Prostate gland (tissue), 2 donors: ENCODE data around the gene NBEA. TPM values are rescaled to one million over a fixed set of nuclear protein-coding genes. Genes with fewer than 3 reads are reported as not detected.
A peak's percentile ranks its signal among the peaks of the same experiment; 100 is the strongest.

Experiments
- DNase-seq: peaks from one replicate; pipeline ENCODE4 v3.0.0-alpha.2; 2019; ENCODE audit warnings: low spot score
- H3K27ac ChIP-seq, 2 donors: fragments of 200-600 bp; sonication (generic); 2 replicates each; pipeline ENCODE4 v1.5.1; 2017 to 2019
- H3K27me3 ChIP-seq: fragments of 200-600 bp; sonication (generic); replicated peaks from 2 replicates; pipeline ENCODE4 v1.5.1; 2019; ENCODE audit not compliant: insufficient read depth
- H3K36me3 ChIP-seq, 2 donors: fragments of 200-600 bp; sonication (generic); 1 replicate in 1 of 2; 2 replicates in 1 of 2; pipeline versions ENCODE4 v1.5.1 to v1.8.1; 2017 to 2019
- H3K4me1 ChIP-seq: fragments of 200-600 bp; sonication (generic); replicated peaks from 2 replicates; pipeline ENCODE4 v1.5.1; 2019
- H3K4me3 ChIP-seq, 2 donors: fragments of 200-600 bp; sonication (generic); 2 replicates each; pipeline ENCODE4 v1.5.1; 2017 to 2019
- H3K9me3 ChIP-seq: fragments of 200-600 bp; sonication (generic); 2 replicates; pipeline ENCODE4 v1.5.1; 2017
- POLR2A ChIP-seq: fragments of 450-650 bp; IDR thresholded peaks from one replicate; pipeline ENCODE4 v1.6.1; 2016; ENCODE audit warnings: antibody characterized with exemption, mild to moderate bottlenecking
- POLR2AphosphoS5 ChIP-seq: sonication (generic); formaldehyde crosslinking; IDR thresholded peaks from one replicate; pipeline ENCODE4 v1.6.1; 2017; ENCODE audit warnings: antibody characterized with exemption
- WGBS: methylation state at CpG from one replicate; pipeline ENCODE4 v1.1.5; 2018; 5-methylcytosine and 5-hydroxymethylcytosine counted together
- intact Hi-C: fragments of 100-400 bp; cut with DNase I; formaldehyde crosslinking; loops from one replicate; pipeline ENCODE4 v1.14.2; 2022
- total RNA-seq, 2 donors: library from RNA; depleted of rRNA; stranded (reverse); fragments of >200 nt; gene quantifications; one replicate each; pipeline ENCODE4 v1.1.0, GENCODE V29; 2016
- TF ChIP-seq, protein P1 (sequence below), 4 experiments: fragments of 200-600 bp in 2 of 4; fragments of 450-650 bp in 2 of 4; sonication (generic) in 2 of 4; IDR thresholded peaks; 1 replicate in 3 of 4; 2 replicates in 1 of 4; pipeline ENCODE4 v1.5.1; 2016 to 2019; ENCODE audit warnings: antibody characterized with exemption in 4 of 4, mild to moderate bottlenecking in 2 of 4, moderate library complexity in 2 of 4

NBEA gene
- total RNA-seq, 2 donors from 2014 or later: 13.6 to 16.9 TPM

DNA sequence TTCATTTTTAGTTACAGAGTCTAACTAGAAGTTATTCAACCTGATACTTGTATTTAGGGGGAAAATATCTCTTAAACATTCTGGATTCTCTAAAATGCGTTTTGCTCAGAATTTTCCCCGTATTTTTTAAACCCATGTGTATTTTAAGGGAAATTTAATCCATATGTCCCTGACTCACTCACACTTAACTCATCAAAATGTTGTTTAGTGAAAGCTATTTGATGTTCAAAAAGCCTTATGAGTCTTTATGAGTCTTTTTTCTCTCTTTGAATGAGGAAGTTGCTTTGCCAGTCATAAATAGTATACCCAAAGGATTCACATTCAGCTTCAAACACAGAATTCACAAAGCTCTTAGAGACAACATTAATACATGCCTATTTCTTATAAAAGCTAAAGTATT, 518.0 kb downstream of the NBEA start:
- no peak for DNase-seq
- Histone ChIP-seq H3K4me1 (no peaks in the 10 kb centered on the region), H3K27ac (no peak overlapping the region), H3K27me3 (no peaks in the 10 kb centered on the region), H3K36me3 (no peaks in the 10 kb centered on the region), H3K4me3 (no peak overlapping the region), H3K9me3 (no peaks in the 10 kb centered on the region)
- 90% methylated on average over 2 of the region's 2 CpGs for WGBS
- intact Hi-C loops: no loop called here
- TF ChIP-seq, protein P1, sequence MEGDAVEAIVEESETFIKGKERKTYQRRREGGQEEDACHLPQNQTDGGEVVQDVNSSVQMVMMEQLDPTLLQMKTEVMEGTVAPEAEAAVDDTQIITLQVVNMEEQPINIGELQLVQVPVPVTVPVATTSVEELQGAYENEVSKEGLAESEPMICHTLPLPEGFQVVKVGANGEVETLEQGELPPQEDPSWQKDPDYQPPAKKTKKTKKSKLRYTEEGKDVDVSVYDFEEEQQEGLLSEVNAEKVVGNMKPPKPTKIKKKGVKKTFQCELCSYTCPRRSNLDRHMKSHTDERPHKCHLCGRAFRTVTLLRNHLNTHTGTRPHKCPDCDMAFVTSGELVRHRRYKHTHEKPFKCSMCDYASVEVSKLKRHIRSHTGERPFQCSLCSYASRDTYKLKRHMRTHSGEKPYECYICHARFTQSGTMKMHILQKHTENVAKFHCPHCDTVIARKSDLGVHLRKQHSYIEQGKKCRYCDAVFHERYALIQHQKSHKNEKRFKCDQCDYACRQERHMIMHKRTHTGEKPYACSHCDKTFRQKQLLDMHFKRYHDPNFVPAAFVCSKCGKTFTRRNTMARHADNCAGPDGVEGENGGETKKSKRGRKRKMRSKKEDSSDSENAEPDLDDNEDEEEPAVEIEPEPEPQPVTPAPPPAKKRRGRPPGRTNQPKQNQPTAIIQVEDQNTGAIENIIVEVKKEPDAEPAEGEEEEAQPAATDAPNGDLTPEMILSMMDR (IDR thresholded peaks at IDR 0.05): no peak
- TF ChIP-seq POLR2AphosphoS5: no peak
- TF ChIP-seq POLR2A: no peak

DNA sequence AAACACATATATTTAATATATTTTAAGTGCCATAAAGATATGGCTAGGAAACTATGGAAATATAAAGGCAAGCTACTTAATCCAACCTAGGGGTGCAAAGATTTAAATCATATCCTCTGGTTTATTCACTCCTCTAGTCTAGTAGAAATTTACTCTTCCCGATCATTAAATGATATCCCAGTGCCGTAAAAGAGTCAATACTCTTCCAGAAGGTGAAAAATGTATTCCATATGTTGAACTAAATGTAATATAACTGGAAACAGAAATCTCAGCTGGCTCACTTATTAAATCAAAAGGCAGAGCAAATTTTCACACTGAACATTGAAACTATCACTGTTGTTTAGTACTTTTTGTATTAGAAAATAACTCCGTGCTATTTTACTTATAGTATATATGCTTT, 523.3 kb downstream of the NBEA start:
- intact Hi-C loops: no loop called here

DNA sequence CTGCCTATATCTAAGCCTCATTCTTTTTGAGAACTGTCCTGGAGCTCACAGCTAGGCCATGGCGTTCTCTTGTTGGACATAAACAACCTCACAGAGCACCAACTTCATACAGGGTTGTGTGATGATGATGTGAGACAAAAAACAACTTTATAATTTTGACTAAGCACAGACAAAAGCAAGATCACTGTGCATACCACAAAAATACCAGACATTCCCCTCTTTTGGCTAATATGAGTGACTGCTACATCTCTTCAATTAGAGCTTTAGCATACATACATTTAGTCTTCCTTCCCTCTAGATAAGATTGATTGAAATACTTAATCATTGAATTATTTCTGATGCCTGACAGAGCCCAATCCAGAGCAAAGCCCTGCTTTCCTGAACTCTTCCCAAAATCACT, 526.1 kb downstream of the NBEA start:
- TF ChIP-seq, protein P1 (IDR thresholded peaks at IDR 0.05): no peak
- TF ChIP-seq POLR2A (no peak), POLR2AphosphoS5 (no peak)
- no peaks in the 10 kb centered on the region for H3K36me3 ChIP-seq
- no peaks in the 10 kb centered on the region for H3K9me3 ChIP-seq
- no peak overlapping the region for H3K27ac ChIP-seq
- no peaks in the 10 kb centered on the region for H3K4me1 ChIP-seq
- intact Hi-C loops: no loop called here
- DNase-seq: no peak
- H3K4me3 ChIP-seq: no peak overlapping the region
- peaks cover 7% of the 10 kb centered on the region for H3K27me3 ChIP-seq
- WGBS: 100% methylated on average over 1 of the region's 1 CpG

More for the DNA sequence above, 523.3 kb downstream of the NBEA start:
- Histone ChIP-seq H3K27me3 (no peaks in the 10 kb centered on the region), H3K4me1 (no peaks in the 10 kb centered on the region), H3K27ac (no peak overlapping the region), H3K36me3 (no peaks in the 10 kb centered on the region), H3K9me3 (no peaks in the 10 kb centered on the region), H3K4me3 (no peak overlapping the region)
- DNase-seq: no peak
- TF ChIP-seq, protein P1 (IDR thresholded peaks at IDR 0.05): no peak
- 95% methylated on average over 3 of the region's 3 CpGs for WGBS

- intact Hi-C loops: no loop called here
Observed at GRCh38 chr13:35469806-35470525, 527.9 kb downstream of the NBEA start.

More at GRCh38 chr13:35469806-35470525, 527.9 kb downstream of the NBEA start:
- Histone ChIP-seq H3K36me3 (no peaks in the 10 kb centered on the region), H3K4me1 (no peaks in the 10 kb centered on the region), H3K27me3 (peaks cover 7% of the 10 kb centered on the region), H3K27ac (peak overlapping the region; percentile 65 to 73), H3K9me3 (no peaks in the 10 kb centered on the region), H3K4me3 (peak overlapping the region; percentile 24 to 26)
- TF ChIP-seq, protein P1 (IDR thresholded peaks at IDR 0.05): no peak
- TF ChIP-seq POLR2AphosphoS5: no peak
- TF ChIP-seq POLR2A: no peak
- DNase-seq: no peak
- 50% methylated on average over 10 of the region's 10 CpGs for WGBS
